RCC 7860 (cell line): ENCODE results near the gene ADAMTS1.

Experiments
- DNase-seq: peaks from one replicate; pipeline ENCODE4 v3.0.0-alpha.2; 2015; ENCODE audit warnings: low spot score
- FAIRE-seq: peaks from 2 replicates; lab custom pipeline; 2012; peaks lifted over from hg19 to GRCh38; lab: Jason Lieb, UNC

Gene ADAMTS1

DNA sequence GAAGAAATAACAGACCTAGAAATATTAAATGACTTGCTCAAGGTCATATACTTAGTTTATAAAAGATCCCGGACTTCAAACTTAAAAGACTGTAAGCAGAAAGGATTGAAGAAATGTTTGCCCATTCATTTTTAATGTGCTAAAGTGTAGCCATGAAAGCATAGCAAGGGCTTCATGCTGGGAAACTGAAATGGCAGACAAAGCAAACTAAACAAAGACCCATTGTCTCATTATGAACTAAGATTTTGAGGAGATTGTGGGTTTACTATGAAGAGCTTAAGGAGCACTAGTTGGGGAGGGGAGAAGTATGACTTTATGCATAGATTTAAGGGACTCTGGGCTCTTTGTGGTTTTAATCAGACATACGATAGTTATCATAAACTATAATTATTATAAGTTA lies 26.3 kb downstream of the ADAMTS1 start:
- DNase-seq (no peak), FAIRE-seq (no peak)

DNA sequence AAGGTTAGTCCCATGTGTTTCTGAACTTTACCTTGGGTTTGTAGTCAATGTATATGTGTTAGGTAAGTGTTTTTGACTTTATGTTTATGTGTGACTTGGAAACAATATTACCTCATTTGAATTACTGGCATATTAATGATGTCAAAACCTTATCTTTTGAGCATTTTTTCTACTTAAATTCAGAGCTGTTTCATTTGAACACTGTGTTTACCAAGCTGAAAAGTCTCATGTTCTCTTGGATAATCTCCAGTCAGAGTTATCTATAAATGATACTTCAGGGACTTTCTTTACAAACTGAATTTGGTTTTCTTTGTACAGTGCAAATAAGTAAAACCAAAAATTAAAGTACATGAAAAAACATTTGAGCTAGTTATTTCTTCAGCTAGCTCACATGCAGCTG lies 30.0 kb downstream of the ADAMTS1 start:
- no peak for DNase-seq
- FAIRE-seq: no peak

DNA sequence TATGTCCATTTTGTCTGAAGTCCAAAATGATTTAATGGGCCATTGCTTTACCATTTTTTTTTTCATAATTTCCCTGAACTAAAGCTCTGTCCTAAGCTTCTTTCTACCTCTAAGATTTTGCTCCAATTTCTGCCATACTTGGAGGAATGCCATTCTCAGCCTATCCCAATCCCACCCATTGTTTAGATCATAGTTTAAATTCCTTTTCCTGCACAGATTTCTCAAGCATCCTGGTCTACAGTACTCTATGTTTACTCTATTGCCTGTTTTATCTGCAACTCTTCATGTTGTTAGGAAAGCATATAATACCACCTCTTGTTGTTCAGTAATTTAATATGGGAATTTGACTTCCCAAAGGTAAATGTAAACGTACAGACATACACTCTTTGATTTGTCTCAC lies 30.8 kb downstream of the ADAMTS1 start:
- FAIRE-seq: no peak

DNA sequence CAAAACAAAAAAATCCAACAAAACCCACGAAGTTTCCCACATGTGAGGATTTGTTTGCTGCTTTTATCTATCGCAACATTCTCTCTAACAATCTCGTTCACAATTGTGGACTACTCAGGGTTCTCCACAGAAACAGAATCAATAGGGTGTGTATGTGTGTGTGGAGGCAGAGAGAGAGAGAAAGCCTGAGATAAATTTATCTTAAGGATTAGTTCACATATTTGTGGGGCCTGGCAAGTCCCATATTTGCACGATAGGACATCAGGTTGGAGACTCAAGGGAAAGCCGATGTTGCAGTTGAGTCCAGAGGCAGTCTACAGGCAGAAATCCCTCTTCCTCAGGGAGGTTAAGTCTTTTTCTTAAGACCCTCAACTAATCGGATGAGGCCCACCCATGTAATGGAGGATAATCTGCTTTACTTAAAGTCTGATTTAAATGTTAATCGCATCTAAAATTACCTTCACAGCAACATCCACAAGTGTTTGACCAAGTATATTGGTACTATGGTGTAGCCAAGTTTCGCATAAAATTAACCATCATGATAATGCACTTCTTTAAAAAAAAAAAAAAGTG lies 31.7 kb downstream of the ADAMTS1 start:
- DNase-seq (no peak), FAIRE-seq (no peak)

More for the DNA sequence above, 30.8 kb downstream of the ADAMTS1 start:
- no peak for DNase-seq

DNA sequence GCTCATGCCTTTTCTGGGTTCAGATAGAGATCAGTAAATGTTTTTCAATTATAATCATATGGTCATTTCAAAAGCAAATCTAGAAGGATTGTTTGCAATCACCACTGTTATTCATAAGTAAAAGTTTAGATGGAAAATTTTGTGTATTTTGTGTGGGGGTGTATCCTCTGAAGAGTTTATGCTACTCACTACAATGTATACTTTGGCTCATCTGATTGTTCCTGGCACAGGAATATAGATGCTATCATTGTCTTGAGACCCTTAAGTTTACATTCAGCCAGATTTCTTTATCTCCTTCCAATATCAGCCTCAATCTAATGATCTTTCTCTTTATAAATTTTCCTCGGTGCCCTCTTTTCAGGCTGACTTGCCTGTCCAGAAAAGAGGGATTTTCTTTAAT lies 33.0 kb downstream of the ADAMTS1 start:
- DNase-seq: no peak
- no peak for FAIRE-seq

DNA sequence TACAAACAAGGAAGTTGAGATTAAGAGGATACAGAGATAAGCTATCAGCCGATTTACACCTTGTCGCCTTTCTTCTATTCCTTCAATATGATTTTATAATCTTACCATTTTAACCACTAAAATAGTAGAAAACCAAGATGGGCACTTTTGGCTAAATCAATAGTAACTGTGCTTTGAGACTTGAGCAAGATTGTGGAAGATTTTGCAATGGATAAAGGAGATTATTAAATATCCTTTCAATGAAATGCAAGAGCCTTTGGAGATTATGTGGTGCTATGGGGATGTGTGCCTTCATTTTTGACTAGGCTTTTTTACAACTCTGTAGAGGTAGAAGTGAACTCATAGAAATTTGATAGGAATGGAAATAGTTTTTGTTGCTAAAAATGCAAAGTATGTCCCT lies 33.7 kb downstream of the ADAMTS1 start:
- no peak for DNase-seq
- no peak for FAIRE-seq

DNA sequence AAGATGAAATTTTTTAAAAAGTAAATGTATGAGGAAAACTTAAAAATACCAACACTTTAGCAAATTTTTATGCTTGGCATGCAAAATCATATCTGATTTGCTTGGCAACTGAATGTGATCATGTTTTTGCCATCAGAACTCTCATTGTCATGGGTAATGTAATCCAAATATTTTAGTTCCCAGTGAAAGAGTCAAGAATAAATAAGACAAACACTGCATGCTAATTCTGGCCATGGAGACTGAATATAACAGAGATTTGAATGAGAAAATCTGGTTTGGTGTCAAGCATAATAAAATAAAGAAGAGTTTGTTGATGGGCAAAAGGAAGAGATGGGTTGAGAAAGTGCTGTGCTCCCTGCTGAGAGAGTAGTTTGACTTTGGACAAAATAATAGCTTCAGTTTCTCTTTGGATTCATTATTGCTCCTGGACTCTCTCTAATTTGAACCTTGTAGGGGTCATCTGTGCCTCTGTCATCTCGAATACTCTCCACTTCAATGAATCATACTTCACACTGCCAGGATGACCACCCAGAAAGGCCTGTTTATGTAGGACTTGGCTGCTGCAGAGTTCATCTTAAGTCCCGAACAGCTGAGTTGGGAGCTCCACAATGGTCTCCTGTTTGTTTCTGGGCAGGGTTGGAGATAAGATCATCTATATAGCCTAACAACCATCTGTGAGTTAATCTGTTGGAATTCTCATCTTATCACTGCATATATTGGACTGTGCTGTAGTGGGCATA lies 34.4 kb downstream of the ADAMTS1 start:
- DNase-seq (no peak), FAIRE-seq (no peak)

- no peak for DNase-seq
- FAIRE-seq: no peak
Measured at GRCh38 chr21:26810266-26810665, 34.9 kb downstream of the ADAMTS1 start.

GRCh38 chr21:26809745-26810144 lies 35.5 kb downstream of the ADAMTS1 start:
- FAIRE-seq (no peak), DNase-seq (no peak)

DNA sequence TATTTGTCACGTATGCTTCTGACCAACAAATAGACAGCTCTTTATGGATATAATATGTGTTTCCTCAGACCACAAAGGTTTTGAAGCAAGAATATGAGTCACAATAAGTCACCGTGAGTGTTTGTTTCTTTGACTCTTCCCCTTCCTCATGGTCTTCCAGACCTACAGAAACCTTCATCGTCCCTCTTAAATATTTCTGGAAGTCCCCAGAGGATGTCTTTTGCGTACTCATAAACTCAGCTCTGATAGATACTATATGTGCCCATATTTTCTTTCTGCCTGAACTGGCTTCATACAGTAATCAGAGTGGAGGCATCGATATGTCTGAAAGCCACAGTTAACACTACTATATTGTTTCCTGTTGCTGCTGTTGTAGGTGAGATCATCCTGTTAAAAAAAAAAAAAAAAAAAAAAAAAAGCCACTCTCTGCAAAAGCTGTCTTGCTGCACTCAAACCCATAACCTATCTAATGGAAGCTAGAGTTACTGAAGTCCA lies 38.4 kb downstream of the ADAMTS1 start:
- no peak for FAIRE-seq
- peak; percentile 35 for DNase-seq

DNA sequence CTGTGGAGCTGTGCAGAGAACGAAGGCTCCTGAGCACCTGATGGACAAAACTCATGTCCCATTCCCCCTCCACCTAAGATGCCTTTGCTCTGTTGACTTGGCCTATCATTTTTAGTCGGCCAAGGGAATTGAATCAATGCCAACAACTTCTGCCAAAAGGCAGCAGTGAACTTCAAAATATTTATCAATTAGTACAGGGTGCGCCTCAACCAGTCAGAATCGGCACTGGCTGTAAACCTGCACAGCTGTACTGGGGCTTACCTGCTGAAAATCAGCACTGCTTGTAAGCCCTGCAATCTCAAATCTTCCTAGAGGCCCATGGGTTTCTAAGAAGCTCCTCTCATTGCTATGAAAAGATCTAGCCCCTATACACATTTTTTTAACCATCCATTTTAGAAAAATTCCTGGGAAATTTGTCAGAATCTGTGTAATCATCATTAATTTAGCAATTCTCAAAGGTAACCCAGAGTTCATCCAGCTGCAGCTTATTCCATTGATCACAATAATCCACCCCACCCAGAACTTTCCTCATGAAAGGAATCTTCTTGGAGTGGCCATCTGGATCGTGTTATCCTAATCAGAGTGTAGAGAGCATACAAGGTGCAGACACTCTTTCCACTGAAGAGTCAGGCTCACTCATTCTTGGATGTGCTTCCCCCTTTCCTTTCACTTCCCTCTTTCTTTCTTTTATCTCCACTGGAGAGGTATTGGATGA lies 40.2 kb downstream of the ADAMTS1 start:
- no peak for DNase-seq
- no peak for FAIRE-seq

DNA sequence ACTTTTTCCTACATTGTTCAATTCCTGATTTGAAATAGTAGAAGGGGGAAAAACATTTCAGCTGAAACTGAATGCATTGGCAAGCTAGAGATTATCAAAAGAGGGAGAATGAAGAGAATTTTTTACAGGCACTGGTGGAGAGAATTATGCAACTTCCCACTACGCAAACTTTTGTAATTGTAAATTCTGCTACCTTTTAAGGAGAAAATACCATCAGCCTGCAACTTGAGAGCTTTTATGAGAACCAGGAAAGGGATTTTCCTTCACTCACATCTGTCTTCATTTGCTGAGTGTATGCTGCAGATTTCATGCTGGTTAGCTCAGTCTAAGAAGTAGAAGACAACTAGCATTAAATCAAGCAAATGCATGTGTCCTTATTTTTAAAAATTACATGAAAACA lies 43.7 kb downstream of the ADAMTS1 start:
- FAIRE-seq: no peak
- no peak for DNase-seq

GRCh38 chr21:26800970-26801431 lies 44.2 kb downstream of the ADAMTS1 start:
- DNase-seq: no peak
- FAIRE-seq: no peak

- no peak for DNase-seq
- no peak for FAIRE-seq
Measured at GRCh38 chr21:26800455-26800854, 44.8 kb downstream of the ADAMTS1 start.

DNA sequence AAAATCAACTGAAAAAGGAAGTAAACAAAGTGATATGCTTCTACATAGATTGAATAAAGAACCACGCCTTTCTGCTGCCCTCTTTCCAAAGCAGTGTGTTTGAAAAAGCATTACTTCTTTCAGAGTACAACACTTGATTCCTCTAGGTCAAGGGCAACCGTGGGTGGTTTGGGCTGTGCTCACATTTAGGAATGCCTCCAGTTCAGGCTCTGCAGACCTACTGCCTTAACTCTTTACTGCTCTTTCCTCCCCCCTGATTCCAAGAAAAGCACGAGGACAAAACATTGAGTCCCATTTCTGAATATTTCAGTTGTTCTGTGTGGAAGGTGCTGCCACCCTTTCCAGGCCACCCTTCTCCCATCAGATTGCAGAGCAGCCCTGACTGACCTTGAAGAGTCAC lies 45.2 kb downstream of the ADAMTS1 start:
- DNase-seq (no peak), FAIRE-seq (no peak)

GRCh38 chr21:26798856-26799751 lies 46.1 kb downstream of the ADAMTS1 start:
- no peak for FAIRE-seq
- DNase-seq: no peak

DNA sequence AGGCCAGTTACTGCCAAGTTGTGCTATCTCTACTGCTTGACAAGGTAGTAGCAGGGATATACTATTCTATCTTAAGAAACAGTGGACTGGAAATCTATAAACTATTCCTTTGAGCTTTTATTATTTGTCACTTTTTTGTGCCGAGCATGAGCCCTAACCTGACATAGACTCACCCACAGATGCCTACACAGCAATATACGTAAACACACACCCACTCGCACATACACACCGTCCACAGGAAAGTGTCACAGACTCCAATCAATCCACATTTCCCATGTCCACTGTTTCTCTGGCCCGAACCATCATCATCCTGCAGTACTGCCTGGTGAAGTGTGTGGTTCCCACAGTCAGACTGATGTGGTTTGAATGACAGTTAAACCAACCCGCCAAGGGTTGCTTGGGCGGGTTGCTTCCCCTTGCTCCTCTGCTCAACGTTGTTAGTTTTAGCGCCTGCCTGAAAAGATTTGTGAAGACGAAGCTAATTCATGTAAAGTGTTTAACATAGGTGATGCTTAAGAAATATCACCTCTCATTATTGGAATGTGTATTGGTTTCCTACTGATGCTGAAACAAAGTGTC lies 47.2 kb downstream of the ADAMTS1 start:
- FAIRE-seq (no peak), DNase-seq (no peak)

GRCh38 chr21:26795866-26796329 lies 49.3 kb downstream of the ADAMTS1 start:
- DNase-seq (peak; percentile 16), FAIRE-seq (no peak)

DNA sequence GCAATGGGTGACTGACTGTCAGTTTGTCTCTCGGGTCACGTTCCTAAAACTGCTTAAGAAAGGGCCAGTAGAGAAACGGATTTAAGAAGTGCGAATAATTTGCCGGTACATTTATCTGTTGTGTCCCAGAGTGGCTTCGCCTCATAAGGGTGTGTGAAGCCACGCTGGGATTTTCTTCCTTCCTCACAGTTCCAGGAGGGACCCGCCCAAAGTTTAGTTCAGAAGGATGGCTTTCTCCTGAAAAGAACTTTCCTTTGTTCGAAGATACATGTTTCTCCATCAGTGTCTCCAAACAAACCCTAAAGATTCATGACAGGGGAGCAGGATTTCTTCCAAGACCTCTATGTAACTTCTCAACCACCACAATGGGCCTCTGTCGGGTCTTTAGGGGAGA lies 49.8 kb downstream of the ADAMTS1 start:
- DNase-seq (no peak), FAIRE-seq (no peak)
